ENCODE data around the gene MOB3B. TPM values are rescaled to one million over a fixed set of nuclear protein-coding genes. Genes with fewer than 3 reads are reported as not detected.

Gene MOB3B
- total RNA-seq, 2 donors from 2014 or later, result 4.3 to 6.0 TPM

DNA sequence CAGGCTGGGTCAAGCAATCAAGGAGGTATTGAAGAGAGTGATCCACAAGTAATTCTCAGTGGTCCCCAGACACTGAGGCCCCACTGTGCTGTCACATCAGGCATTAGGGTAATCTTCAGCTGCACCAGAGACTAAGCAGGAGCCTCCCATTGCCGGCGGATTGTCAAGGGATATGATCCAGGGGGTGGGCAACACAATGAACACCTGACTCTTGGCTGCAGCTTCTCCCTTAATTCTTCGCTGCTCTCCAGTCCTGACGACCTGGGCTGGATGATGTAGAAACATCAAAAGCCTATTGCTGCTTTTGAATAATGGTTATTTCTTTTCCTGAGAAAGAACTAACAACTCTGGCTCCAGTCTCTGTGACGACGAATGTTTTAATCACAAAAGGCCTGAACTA, 83.9 kb downstream of the MOB3B start:
- Histone ChIP-seq H3K4me3 (no peak overlapping the region), H3K9me3 (no peaks in the 10 kb centered on the region), H3K36me3 (replicated peaks in 1 of 2; ENCODE audit: insufficient read depth in 1 of 2, low read depth in 2 of 2) (no peaks in the 10 kb centered on the region), H3K27me3 (no peaks in the 10 kb centered on the region), H3K27ac (no peak overlapping the region), H3K4me1 (peaks cover 8% of the 10 kb centered on the region)
- 82 to 90% methylated on average over 6 of the region's 6 CpGs for WGBS, 2 donors
- ATAC-seq (no peak), DNase-seq (no peak)
- intact Hi-C loops (cut with DNase I), result no loop called here
- TF ChIP-seq, protein P1, sequence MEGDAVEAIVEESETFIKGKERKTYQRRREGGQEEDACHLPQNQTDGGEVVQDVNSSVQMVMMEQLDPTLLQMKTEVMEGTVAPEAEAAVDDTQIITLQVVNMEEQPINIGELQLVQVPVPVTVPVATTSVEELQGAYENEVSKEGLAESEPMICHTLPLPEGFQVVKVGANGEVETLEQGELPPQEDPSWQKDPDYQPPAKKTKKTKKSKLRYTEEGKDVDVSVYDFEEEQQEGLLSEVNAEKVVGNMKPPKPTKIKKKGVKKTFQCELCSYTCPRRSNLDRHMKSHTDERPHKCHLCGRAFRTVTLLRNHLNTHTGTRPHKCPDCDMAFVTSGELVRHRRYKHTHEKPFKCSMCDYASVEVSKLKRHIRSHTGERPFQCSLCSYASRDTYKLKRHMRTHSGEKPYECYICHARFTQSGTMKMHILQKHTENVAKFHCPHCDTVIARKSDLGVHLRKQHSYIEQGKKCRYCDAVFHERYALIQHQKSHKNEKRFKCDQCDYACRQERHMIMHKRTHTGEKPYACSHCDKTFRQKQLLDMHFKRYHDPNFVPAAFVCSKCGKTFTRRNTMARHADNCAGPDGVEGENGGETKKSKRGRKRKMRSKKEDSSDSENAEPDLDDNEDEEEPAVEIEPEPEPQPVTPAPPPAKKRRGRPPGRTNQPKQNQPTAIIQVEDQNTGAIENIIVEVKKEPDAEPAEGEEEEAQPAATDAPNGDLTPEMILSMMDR (IDR thresholded peaks at IDR 0.05), result no peak
- TF ChIP-seq POLR2A (IDR thresholded peaks at IDR 0.05), result no peak

DNA sequence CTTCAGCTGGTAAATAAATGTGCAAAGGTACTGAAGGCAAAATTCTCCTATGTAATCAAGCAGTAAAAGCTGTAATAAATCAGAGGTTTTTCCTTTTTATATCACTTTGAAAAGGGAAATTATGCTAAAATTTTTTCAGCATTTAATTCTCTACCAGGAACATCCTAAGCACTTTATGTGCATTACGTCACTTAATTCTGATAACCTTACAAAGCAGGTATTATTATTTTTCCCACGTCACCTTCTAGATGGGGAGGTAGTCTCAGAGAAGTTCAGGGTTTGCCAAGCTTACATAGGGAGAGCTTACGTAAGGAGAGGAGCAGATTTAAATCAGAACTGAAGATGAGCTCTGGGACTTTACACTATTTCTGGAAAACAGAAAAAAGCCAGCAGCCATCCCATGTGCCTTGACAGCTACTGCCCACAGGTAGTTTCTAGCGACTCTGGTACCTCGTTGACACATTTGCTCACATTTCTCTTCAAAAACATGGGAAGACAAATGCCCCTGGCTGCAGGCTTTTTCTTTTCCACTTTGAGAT, 84.5 kb downstream of the MOB3B start:
- DNase-seq, result no peak
- no peaks in the 10 kb centered on the region for H3K27me3 ChIP-seq
- H3K36me3 ChIP-seq (replicated peaks in 1 of 2; ENCODE audit: insufficient read depth in 1 of 2, low read depth in 2 of 2), result no peaks in the 10 kb centered on the region
- TF ChIP-seq, protein P1 (IDR thresholded peaks at IDR 0.05), result no peak
- no peak for TF ChIP-seq POLR2A (IDR thresholded peaks at IDR 0.05)
- no peaks in the 10 kb centered on the region for H3K9me3 ChIP-seq
- peaks cover 8% of the 10 kb centered on the region for H3K4me1 ChIP-seq
- WGBS, 2 donors, result 94 to 95% methylated on average over 5 of the region's 5 CpGs
- H3K27ac ChIP-seq, result no peak overlapping the region
- no peak for ATAC-seq
- H3K4me3 ChIP-seq, result no peak overlapping the region
- intact Hi-C loops (cut with DNase I), result no loop called here

DNA sequence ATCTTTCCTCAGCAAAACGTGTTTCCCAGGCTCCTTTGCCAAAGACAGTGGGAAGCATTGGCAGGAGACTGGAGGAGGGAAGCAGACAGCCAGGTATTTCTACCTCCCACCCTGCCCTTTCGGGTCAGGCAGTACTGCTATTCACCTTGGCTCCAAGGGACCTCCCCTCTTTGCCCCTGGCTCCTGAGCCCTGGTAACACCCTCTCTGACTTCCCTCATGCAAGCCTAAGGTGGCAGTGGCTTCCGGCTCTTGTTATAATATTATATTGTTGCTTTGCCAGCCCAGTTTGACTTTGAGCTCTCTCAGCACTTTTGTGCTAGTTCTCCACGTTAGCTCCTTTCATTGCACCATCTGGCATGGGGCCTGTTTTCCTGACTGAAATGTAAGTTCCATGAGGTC, 87.2 kb downstream of the MOB3B start:
- Histone ChIP-seq H3K4me3 (no peak overlapping the region), H3K27me3 (no peaks in the 10 kb centered on the region), H3K9me3 (no peaks in the 10 kb centered on the region), H3K27ac (no peak overlapping the region), H3K36me3 (replicated peaks in 1 of 2; ENCODE audit: insufficient read depth in 1 of 2, low read depth in 2 of 2) (no peaks in the 10 kb centered on the region), H3K4me1 (peaks cover 10% of the 10 kb centered on the region)
- WGBS, 2 donors, result 41 to 46% methylated on average over 4 of the region's 4 CpGs
- DNase-seq (peak in 3 of 4 donors; percentile 12 to 53 (median 40)), ATAC-seq (peak; percentile 52)
- TF ChIP-seq, protein P1 (IDR thresholded peaks at IDR 0.05), result no peak
- no peak for TF ChIP-seq POLR2A (IDR thresholded peaks at IDR 0.05)
- intact Hi-C loops (cut with DNase I), result no loop called here

DNA sequence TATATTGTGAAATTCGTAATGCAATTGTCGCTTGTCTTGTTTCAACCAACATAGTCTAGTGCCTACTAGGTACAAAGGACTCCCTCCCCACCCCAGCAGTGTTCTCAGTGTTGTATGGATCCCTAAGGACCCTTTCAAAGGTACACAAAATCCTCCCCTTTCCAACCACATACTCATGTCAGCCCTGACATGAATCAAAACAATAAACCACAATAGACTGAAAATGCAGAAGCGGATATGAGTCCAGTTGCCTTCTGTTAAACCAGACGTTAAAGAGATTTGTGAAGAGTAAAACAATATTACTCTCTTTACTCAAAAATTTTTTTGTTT, 87.9 kb downstream of the MOB3B start:
- H3K36me3 ChIP-seq (replicated peaks in 1 of 2; ENCODE audit: insufficient read depth in 1 of 2, low read depth in 2 of 2), result no peaks in the 10 kb centered on the region
- no peaks in the 10 kb centered on the region for H3K27me3 ChIP-seq
- H3K9me3 ChIP-seq, result no peaks in the 10 kb centered on the region
- DNase-seq (no peak), ATAC-seq (no peak)
- TF ChIP-seq, protein P1 (IDR thresholded peaks at IDR 0.05), result no peak
- no peak for TF ChIP-seq POLR2A (IDR thresholded peaks at IDR 0.05)
- peaks cover 17% of the 10 kb centered on the region for H3K4me1 ChIP-seq
- intact Hi-C loops (cut with DNase I), result no loop called here
- no peak overlapping the region for H3K27ac ChIP-seq
- 82 to 95% methylated on average over 4 of the region's 4 CpGs for WGBS, 2 donors
- no peak overlapping the region for H3K4me3 ChIP-seq
